PFSK-1 (cell line): ENCODE measurements around the gene FAM222A.

ENCODE experiments used
- POLR2AphosphoS5 ChIP-seq: IDR thresholded peaks from 2 replicates; pipeline ENCODE4 v1.6.1; 2012; ENCODE audit warnings: low read depth, mild to moderate bottlenecking, control low read depth, low read length, moderate library complexity
- SIN3A ChIP-seq: IDR thresholded peaks from 2 replicates; pipeline ENCODE4 v1.6.1; 2012; ENCODE audit warnings: mild to moderate bottlenecking, low read length, moderate library complexity, borderline replicate concordance; ENCODE audit not compliant: insufficient read depth

- TF ChIP-seq POLR2AphosphoS5 (no peak), SIN3A (no peak)
Observed at GRCh38 chr12:109753054-109753401, 39.4 kb downstream of the FAM222A start.
